Peyer's patch (tissue), 4 donors: Measurements from ENCODE around the gene TXNRD2. TPM values are rescaled to one million over a fixed set of nuclear protein-coding genes. Genes with fewer than 3 reads are reported as not detected.

Experiments used
- DNase-seq, 3 donors: peaks; one replicate each; pipeline ENCODE4 v3.0.0-alpha.2; 2017 to 2019
- H3K27ac ChIP-seq, 4 donors: fragments of 200-600 bp; sonication (generic); one replicate each; pipeline ENCODE4 v1.5.1; 2016 to 2019
- H3K27me3 ChIP-seq, 2 donors: fragments of 200-600 bp; sonication (generic); one replicate each; pipeline ENCODE4 v1.5.1; 2019
- H3K36me3 ChIP-seq, 3 donors: fragments of 200-600 bp; sonication (generic); one replicate each; pipeline ENCODE4 v1.5.1; 2016 to 2019
- H3K4me1 ChIP-seq, 4 donors: fragments of 200-600 bp; sonication (generic); one replicate each; pipeline ENCODE4 v1.5.1; 2016 to 2019
- H3K4me3 ChIP-seq, 4 donors: fragments of 200-600 bp; sonication (generic); 1 replicate in 3 of 4; 2 replicates in 1 of 4; pipeline ENCODE4 v1.5.1; 2016 to 2019; ENCODE audit warnings: mild to moderate bottlenecking in 1 of 4
- H3K9me3 ChIP-seq, 4 donors: fragments of 200-600 bp; sonication (generic); one replicate each; pipeline ENCODE4 v1.5.1; 2016 to 2019; ENCODE audit warnings: mild to moderate bottlenecking in 1 of 4
- CTCF ChIP-seq, 6 experiments: fragments of 450-650 bp in 4 of 6; fragments of 200-600 bp in 2 of 6; sonication (generic) in 1 of 6; IDR thresholded peaks; one replicate each; pipeline ENCODE4 v1.5.1; 2017 to 2019; ENCODE audit warnings: antibody characterized with exemption in 6 of 6, mild to moderate bottlenecking in 3 of 6, moderate library complexity in 1 of 6
- POLR2A ChIP-seq, 2 donors: fragments of 450-650 bp; IDR thresholded peaks; one replicate each; pipeline ENCODE4 v1.5.1; 2017; ENCODE audit warnings: antibody characterized with exemption in 2 of 2, mild to moderate bottlenecking in 2 of 2, moderate library complexity in 2 of 2
- total RNA-seq, 4 donors: library from RNA; depleted of rRNA; stranded (reverse); fragments of >200 nt; gene quantifications; one replicate each; pipeline ENCODE4 v1.1.0, GENCODE V29; 2016

The TXNRD2 gene
- total RNA-seq, 4 donors from 2014 or later = 24.7 to 29.8 (median 27.2) TPM

DNA sequence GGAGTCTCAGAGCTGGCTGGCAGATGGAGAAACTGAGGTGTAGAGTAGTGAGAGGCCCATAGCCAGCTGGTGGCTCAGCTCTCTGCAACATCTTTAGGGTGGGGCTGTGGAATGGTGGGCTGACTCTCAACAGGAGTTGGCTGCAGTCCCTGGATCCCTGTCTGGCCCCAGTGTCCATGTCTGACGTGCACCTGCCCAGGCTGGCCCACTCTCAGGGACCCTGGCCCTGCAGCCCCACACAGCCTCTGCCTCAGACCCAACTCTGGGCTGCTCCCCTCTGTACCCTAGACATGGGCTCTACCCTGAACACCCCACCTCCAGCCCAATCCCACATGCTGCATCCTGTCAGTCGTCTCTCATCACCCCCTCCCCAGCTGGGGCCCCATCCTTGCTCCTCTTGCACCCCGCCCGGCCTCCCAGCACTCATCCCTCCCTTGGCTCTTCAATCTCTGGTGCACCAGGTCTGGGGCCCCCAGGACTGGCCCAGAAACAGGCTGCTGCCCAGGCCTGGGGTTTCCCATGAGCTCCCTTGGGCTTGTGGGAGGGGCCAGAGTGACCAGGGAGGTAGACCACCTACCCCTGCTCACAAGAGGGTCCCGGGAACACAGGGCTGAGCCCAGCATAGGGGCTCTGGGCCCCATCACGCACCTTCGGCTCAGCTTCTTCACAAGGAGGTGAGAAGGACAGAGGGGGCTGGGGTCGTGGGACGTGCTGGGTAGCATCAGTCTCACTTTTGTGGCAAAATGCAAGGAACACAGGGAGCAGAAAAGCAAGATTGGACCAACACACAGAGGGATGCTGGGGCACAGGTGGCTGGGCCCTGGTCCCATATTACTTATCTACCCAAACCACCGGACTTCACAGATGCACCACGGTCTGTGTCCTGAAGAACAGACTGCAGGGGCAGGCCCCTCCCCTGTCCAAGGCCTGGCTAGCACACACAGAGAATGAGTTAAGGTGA lies 43.5 kb upstream of the TXNRD2 start:
- Histone ChIP-seq H3K4me1 (peaks cover 0 to 14% (median 8%) of the 10 kb centered on the region in 4 donors), H3K4me3 (no peak overlapping the region), H3K27me3 (no peaks in the 10 kb centered on the region), H3K36me3 (no peaks in the 10 kb centered on the region), H3K27ac (no peak overlapping the region), H3K9me3 (no peaks in the 10 kb centered on the region)
- no peak for TF ChIP-seq POLR2A (IDR thresholded peaks at IDR 0.05)
- no peak for TF ChIP-seq CTCF (IDR thresholded peaks at IDR 0.05)
- no peak for DNase-seq

GRCh38 chr22:19984201-19984753 lies 42.7 kb upstream of the TXNRD2 start:
- Histone ChIP-seq H3K27me3 (no peaks in the 10 kb centered on the region), H3K27ac (no peak overlapping the region), H3K4me3 (no peak overlapping the region), H3K36me3 (no peaks in the 10 kb centered on the region), H3K4me1 (peaks cover 0 to 14% (median 8%) of the 10 kb centered on the region in 4 donors), H3K9me3 (no peaks in the 10 kb centered on the region)
- no peak for DNase-seq
- TF ChIP-seq POLR2A (IDR thresholded peaks at IDR 0.05) = no peak
- TF ChIP-seq CTCF (IDR thresholded peaks at IDR 0.05) = no peak

- Histone ChIP-seq H3K4me1 (peaks cover 0 to 14% (median 8%) of the 10 kb centered on the region in 4 donors), H3K27me3 (no peaks in the 10 kb centered on the region), H3K27ac (no peak overlapping the region), H3K9me3 (no peaks in the 10 kb centered on the region), H3K36me3 (no peaks in the 10 kb centered on the region), H3K4me3 (no peak overlapping the region)
- no peak for DNase-seq
- no peak for TF ChIP-seq POLR2A (IDR thresholded peaks at IDR 0.05)
- no peak for TF ChIP-seq CTCF (IDR thresholded peaks at IDR 0.05)
Observed at GRCh38 chr22:19983741-19984140, 42.1 kb upstream of the TXNRD2 start.

- H3K27ac ChIP-seq = no peak overlapping the region
- no peaks in the 10 kb centered on the region for H3K9me3 ChIP-seq
- H3K4me1 ChIP-seq = peaks cover 0 to 14% (median 8%) of the 10 kb centered on the region in 4 donors
- DNase-seq = no peak
- no peaks in the 10 kb centered on the region for H3K27me3 ChIP-seq
- no peak overlapping the region for H3K4me3 ChIP-seq
- no peaks in the 10 kb centered on the region for H3K36me3 ChIP-seq
- TF ChIP-seq CTCF (IDR thresholded peaks at IDR 0.05) (no peak), POLR2A (IDR thresholded peaks at IDR 0.05) (no peak)
Observed at GRCh38 chr22:19982991-19983578, 41.5 kb upstream of the TXNRD2 start.

DNA sequence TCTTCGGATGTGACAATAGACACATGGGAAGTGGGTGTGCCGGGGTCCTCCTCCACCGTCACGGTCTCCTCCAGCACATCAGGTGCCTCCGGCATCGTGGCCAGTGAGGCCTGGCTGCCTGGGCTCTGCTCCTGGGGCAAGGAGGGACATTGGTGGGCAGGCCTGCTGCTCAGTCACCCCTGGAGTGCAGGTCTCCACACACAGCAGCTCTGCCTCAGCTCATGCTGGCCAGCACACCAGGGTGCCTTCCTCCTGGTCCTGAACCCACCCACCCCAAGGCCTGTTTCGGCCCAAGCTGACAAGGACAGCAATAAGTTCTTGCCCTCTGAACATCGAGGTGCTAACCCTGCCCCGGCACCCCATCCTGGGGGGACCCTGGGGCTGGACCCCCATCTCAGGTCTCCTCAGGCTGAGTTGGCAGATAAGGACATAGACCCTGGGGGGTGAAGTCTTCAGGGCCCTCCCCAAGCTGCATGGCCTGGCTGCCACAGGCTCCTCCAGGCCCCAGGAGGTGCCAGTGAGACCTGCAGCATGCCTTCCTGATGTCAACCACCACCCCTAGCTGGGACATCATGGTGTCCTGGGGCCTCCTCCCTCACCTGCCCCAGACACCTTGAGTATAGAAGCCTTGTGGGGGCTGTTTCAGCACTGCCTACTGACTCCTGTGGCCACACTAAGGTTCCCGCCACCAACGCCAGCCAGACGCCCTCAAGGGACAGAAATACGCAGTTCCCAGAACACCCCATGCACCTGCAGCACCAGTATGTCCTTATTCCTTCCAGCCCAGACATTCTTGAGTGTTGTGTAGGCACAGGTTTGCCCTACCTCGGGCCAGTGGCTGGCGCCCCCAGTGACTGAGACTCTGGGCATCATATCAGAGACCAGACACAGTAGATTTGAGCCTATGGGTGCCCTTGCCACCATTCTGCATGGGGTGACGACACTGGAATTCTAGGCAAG lies 40.6 kb upstream of the TXNRD2 start:
- no peaks in the 10 kb centered on the region for H3K9me3 ChIP-seq
- H3K27me3 ChIP-seq = no peaks in the 10 kb centered on the region
- H3K36me3 ChIP-seq = no peaks in the 10 kb centered on the region
- no peak overlapping the region for H3K27ac ChIP-seq
- no peak overlapping the region for H3K4me3 ChIP-seq
- peaks cover 0 to 14% (median 8%) of the 10 kb centered on the region in 4 donors for H3K4me1 ChIP-seq
- TF ChIP-seq CTCF (IDR thresholded peaks at IDR 0.05) (no peak), POLR2A (IDR thresholded peaks at IDR 0.05) (no peak)
- no peak for DNase-seq
